Peyer's patch (tissue), 4 donors: ENCODE measurements around the gene PGR.

Experiments
- CTCF ChIP-seq, 6 experiments: fragments of 450-650 bp in 4 of 6; fragments of 200-600 bp in 2 of 6; sonication (generic) in 1 of 6; IDR thresholded peaks; one replicate each; pipeline ENCODE4 v1.5.1; 2017 to 2019; ENCODE audit warnings: antibody characterized with exemption in 6 of 6, mild to moderate bottlenecking in 3 of 6, moderate library complexity in 1 of 6
- POLR2A ChIP-seq, 2 donors: fragments of 450-650 bp; IDR thresholded peaks; one replicate each; pipeline ENCODE4 v1.5.1; 2017; ENCODE audit warnings: antibody characterized with exemption in 2 of 2, mild to moderate bottlenecking in 2 of 2, moderate library complexity in 2 of 2

DNA sequence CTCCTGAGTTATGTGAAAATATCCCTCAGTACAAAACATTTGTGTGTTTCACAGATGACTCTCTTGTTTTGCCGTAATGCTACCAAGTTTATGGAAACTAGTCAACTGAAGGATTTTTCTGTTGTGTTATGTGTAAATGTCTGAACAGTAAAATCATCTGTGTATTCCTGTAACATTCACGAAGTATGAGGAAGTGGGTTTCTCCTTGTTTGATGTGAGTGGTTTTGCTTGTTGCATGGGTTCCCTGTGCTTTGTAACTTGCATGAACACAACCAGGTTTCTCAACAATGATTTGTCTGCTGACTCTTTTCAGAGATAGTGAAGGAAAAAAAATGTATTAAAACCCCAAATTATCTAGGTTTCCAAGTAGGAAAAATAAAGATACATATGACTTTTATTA, 138.1 kb downstream of the PGR start:
- TF ChIP-seq CTCF (IDR thresholded peaks at IDR 0.05), result no peak
- no peak for TF ChIP-seq POLR2A (IDR thresholded peaks at IDR 0.05)
